NCI-H446 treated with DMSO at 0.1 percent for 48 hours (cell line): ENCODE data around the gene ETV2.
"Not testable (repeated sequence)": the region's sequence is repeated elsewhere in the genome, so short reads cannot be mapped to it uniquely, and the experiment has no call there.

ENCODE experiments used
- DNase-seq: peaks from one replicate; lab custom pipeline; 2025; lab: John Stamatoyannopoulos, UW

ETV2 gene

DNA sequence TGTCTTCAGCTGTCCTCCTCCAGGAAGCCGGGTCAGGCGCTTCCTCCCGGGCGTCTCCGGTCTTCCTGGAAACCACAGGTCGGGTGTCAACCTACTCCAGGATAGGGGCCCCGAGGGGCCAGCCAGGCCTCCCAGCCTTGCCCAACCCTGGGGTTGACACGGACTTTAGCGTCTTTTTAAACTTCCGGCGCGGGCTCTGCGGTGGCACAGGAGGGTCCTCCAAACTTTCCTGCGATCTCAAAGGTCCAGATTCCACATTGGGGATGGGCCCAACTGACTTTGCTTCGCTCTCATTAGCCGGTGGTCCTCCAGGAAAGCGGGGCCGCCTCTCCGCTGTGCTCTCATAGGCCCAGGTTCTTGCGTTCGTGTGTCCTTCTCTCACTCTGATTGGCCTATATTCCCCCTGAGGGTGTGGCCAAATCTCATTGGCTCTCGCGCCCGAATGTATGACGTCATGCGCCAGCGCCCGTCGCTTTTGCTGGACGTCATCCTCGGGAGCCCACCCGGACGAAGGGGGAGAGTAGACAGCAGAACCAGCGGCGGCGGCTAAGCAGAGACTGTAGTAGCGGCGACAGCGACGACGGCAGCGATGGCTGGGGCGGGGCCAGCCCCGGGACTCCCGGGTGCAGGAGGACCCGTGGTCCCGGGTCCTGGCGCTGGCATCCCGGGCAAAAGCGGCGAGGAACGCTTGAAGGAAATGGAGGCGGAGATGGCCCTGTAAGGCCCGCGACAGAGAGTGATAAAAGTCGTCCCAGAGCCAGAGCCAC lies 12.8 kb upstream of the ETV2 start, which contains the start of gene RBM42:
RBM42 (plus strand) TSS at position 472 of the 767 bp plus-strand sequence; CDS start at position 590, 118 bp downstream.
- DNase-seq = peak; percentile 98

DNA sequence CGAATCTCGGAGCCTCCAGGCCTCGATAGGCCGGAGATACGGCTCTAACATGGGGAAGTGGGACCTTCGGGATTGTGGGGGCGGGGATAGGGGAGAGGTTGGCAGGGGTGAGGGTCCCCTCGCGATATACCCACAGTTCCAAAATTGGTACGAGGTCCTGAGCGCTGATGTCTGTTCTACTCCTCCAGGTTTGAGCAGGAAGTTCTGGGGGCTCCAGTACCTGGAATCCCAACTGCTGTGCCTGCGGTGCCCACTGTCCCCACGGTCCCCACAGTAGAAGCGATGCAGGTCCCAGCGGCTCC lies 12.3 kb upstream of the ETV2 start:
- no peak for DNase-seq

DNA sequence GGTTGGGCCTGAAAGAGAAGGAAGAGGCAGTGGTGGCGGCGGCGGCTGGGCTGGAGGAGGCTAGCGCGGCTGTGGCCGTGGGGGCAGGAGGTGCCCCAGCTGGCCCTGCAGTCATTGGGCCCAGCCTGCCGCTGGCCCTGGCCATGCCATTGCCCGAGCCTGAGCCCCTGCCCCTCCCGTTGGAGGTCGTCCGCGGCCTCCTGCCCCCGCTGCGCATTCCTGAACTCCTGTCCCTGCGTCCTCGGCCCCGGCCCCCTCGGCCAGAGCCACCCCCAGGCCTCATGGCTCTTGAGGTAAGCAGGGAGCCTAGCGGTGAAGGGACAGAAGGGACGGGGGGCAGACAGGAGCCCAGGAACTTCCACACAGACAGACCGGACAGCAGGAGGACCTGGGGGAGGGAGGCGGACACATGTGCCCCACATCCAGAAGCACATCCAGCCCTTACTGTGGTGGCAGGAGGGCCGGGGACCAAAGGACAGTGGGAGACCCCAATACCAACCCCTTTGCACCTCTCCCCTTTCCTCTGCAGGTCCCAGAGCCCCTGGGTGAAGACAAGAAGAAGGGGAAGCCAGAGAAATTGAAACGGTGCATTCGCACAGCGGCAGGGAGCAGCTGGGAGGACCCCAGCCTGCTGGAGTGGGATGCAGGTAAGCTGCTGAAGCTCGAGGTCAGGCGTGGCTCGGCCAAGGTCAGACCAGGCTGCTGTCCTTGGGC lies 7.7 kb upstream of the ETV2 start:
- no peak for DNase-seq

DNA sequence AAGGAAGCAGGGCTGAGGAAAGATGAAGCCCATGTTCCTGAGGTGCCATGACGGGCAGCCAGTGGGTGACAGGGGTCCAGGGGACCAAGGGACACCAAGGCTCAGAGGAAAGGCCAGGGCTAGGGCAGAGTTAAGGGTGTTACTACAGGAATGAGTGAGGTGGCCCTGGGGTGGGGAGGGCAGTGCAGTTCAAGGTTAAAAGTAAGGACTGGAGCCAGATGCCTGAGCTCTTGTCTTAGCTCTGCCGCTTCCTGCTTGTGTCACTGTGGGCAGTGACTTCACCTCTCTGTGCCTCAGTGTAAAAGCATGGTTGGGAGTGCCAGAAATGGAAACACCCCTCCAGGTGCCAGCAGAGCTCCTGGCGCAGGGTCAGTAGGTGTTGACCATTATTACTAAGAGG lies 4.9 kb upstream of the ETV2 start:
- DNase-seq = no peak

DNA sequence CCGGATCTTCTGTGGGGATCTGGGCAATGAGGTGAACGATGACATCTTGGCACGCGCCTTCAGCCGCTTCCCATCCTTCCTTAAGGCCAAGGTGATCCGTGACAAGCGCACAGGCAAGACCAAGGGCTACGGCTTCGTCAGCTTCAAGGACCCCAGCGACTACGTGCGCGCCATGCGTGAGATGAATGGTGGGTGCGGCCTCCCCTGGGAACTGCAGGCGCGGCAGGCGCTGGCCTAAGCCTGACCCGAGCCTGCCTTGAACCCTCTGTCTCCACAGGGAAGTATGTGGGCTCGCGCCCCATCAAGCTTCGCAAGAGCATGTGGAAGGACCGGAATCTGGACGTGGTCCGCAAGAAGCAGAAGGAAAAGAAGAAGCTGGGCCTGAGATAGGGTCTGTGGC lies 4.4 kb upstream of the ETV2 start:
- no peak for DNase-seq

DNA sequence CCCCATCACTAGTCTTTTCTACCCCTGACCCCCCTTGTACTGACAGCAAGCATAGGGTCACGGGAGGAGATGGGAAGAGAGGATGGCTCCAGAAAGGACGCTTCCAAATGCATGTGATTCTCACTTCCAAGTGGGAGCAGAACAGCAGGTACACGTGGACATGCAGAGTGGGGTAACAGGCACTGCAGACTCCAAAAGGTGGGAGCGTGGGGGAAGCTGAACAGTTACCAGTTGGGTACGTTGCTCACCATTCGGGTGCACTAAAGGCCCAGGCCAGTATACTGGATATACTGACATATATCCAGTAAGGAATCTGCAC lies 2.3 kb upstream of the ETV2 start:
- no peak for DNase-seq

DNA sequence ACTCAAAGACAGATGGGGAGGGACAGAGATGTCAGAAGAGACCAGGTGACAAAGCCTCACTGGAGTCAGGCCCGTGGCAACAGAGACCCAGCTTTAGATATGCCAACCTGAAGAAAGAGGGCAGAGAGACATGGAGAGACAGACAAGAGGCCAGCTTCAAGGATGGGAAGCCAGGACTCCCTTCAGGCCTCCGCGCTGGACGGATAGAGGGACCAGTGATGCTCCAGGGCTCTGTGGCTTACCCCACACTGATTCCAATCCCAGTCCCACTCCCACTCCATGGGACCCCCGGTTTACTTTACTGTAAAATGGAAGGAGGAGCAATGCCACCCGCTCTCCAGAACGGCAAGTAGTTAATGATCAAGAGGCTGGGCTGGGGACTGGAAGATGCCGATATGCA lies 1.7 kb upstream of the ETV2 start:
- DNase-seq = no peak

DNA sequence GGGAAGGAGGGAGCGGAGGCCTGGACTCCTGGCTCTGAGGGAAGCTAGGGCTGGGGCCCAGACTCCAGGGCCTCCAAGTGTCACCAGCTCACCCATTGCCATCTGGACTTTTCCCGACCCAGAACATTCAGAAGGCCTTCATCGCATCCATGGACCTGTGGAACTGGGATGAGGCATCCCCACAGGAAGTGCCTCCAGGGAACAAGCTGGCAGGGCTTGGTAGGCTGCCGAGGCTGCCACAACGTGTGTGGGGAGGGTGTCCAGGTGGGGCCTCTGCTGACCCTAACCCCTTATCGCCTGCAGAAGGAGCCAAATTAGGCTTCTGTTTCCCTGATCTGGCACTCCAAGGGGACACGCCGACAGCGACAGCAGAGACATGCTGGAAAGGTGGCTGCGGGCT lies 767 bp downstream of the ETV2 start:
- DNase-seq = no peak

DNA sequence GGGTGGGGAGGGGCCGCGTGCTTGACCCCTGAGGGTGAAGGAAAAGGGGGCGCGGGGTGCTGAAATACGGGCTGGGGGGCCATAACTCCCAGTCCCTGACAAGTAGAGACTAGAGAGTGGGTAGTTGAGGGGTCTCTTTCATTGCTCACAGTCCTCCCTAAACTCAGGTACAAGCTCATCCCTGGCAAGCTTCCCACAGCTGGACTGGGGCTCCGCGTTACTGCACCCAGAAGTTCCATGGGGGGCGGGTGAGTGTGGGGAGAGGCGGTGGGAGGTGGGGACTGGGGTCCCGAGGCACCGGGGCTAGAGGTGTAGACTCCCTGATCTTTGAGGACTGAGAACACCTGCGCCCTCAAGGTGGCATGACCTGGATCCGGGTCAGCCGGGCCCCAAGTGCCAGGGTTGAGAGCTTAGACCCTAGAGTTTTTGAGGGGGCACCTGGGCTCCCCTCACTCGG lies 1.3 kb downstream of the ETV2 start:
- no peak for DNase-seq

DNA sequence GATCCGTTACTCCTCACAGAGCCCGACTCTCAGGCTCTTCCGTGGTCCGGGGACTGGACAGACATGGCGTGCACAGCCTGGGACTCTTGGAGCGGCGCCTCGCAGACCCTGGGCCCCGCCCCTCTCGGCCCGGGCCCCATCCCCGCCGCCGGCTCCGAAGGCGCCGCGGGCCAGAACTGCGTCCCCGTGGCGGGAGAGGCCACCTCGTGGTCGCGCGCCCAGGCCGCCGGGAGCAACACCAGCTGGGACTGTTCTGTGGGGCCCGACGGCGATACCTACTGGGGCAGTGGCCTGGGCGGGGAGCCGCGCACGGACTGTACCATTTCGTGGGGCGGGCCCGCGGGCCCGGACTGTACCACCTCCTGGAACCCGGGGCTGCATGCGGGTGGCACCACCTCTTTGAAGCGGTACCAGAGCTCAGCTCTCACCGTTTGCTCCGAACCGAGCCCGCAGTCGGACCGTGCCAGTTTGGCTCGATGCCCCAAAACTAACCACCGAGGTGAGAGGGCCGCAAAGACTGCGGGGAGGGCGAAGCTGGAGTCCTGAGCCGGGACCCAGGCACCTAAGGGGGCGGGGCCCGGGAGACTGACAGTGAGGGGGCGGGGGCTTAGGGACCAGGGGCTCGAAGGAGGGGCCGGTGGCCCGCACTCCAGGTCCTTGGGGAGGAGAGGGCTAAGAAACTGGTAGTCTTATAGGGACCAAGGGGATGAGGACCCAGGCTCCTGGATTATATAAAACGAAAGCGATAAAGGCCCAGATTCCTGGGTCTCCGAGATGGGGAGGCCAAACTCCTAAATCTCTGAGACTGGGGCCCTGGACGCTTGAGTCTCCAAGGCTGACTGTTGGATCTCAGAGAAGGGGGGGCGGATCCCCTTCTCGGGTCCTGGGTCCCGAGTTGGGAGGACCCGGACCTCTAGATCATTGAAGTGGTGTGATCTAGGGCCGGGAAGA lies 2.0 kb downstream of the ETV2 start:
- DNase-seq = peak; percentile 77

DNA sequence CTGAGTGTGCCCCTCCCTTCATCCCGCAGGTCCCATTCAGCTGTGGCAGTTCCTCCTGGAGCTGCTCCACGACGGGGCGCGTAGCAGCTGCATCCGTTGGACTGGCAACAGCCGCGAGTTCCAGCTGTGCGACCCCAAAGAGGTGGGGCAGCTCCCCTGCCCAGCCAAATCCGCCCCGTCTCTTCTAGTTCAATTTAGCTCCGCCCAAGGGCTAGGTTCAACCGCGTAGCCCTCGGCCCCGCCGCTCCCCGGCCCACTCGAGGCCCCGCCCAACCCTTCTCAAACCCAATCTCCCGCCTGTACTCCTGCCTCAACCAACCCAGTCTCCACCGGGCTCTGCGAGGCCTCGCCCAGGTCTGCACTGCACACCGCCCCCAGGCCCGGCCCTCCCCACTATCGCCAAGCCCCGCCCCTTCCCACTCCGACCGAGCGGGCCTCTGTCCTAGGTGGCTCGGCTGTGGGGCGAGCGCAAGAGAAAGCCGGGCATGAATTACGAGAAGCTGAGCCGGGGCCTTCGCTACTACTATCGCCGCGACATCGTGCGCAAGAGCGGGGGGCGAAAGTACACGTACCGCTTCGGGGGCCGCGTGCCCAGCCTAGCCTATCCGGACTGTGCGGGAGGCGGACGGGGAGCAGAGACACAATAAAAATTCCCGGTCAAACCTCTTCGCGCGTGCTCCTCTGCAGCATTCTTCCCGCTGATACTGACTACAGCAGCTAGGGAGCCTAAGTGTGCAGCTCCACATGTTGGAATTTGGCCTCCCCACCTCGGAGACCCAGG lies 2.9 kb downstream of the ETV2 start:
- DNase-seq = peak; percentile 59

DNA sequence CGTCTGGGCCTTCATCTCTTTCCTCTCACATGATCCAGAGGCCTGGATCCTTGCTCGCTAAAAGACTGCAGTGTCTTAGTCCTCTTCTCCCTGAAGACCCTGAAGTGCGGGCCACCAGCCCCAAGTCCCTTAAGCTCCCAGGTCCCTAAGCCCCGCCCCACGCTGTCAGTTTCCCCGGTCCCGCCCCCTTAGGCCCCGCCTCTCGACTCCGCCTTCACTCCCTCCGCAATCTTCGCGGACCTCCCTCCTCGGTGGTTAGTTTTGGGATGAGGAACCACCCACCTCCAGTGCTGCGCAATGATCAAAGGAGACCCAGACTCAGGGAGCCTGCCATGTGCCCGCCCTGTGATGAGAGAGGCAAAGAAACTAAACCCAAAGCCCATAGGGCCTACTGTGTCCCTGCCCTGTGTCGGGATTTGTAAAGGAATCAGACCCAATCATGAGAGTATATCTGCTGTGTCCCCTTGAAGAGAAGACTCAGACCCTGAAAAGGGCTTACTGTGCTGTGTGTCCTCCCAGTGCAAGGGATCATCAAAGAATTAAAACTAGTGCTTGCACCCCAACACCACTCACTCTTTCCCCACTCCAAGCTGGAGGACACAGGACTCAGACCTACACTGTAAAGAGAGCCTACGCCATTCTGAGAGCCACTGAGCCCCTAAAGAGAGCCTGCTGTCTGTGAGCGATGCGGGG lies 3.6 kb downstream of the ETV2 start:
- no peak for DNase-seq

DNA sequence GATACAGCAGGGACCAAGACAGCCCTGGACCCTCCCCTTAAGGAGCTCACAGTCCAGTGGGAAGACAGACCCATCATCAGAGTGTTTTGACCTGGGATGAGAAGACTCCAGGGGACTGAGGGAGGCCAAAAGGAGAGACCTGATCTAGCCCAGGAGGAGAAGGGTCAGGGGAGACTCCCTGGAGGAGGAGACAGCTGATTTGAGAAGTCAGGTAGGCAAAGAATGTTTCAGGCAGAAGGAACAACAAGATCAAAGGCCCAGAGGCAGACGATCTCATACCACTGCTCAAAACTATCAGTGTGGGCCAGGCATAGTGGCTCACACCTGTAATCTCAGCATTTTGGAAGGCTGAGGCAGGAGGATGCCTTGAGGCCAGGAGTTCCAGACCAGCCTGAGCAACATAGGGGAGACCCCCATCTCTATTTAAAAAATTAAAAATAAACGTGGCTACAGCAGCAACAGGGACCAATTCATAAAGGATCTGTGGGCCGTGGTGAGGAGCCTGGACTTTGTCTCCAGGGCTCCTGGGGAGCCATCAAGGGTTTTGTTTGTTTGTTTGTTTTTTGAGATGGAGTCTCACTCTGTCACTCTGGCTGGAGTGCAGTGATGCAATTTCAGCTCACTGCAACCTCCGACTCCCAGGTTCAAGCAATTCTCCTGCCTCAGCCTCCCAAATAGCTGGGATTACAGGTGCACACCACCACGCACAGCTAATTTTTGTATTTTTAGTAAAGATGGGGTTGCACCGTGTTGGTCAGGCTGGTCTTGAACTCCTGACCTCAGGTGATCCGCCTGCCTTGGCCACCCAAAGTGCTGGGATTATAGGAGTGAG lies 4.4 kb downstream of the ETV2 start:
- DNase-seq = no peak

DNA sequence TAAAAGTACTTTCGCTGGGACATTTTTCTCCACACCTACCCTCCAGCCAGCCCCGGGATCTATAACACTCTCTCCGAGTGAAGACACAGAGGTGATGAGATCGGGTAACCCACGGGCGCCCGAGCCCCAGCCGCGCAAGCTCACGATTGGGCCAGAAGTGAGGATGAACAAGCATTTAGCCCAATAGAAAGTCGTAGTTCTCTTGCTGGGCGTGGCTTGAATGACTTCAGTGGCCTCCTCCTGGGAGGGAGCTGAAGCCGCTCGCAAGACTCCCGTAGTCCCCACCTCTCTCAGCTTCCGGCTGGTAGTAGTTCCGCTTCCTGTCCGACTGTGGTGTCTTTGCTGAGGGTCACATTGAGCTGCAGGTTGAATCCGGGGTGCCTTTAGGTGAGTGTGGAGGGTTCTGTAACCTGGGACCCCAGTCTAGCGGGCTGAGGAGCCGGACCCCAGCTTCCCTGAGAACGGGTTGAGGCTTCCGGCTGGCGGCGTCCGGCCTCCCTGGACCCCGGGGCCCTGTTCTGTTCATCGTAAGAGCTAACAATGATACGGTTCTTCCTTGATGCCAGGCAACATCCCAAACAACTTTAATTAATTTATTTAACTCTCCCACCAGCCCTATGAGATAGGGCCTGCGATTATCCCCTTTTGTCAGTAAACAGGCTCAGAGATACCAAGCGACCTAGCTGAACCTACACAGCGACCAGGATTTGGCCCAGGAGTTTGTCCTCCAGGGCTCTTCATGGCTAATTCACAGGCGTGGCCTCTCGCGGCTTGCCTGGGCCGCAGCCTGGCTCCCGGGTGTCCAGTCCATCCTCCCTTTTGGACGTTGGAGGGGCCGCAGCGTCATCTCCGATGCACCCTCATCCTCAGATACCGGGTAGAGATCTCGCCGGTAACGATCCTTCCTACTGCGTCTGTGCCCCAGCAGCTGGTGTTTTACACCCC lies 6.7 kb downstream of the ETV2 start, which contains the start of gene COX6B1:
COX6B1 (plus strand) TSS at position 307 of the 945 bp plus-strand sequence. CDS start 2,921 bp downstream, outside the sequence.
- peak; percentile 98 for DNase-seq

DNA sequence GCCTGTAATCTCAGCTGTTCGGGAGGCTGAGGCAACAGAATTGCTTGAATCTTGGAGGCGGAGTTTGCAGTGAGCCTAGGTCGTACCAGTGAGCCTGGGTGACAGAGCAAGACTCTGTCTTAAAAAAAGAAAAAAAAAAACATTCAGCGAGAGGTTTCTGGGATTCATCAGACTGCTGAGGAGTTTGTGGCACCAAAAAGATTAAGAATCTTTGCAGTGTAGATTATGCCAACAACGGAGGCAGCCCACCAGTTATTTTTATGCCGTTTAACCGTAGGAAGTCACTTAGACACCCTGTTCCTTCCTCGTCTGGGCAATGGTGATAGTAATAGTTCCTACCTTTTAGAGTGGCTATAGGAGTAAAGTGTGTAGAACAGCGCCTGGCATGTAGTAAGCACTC lies 9.0 kb downstream of the ETV2 start:
- no peak for DNase-seq

DNA sequence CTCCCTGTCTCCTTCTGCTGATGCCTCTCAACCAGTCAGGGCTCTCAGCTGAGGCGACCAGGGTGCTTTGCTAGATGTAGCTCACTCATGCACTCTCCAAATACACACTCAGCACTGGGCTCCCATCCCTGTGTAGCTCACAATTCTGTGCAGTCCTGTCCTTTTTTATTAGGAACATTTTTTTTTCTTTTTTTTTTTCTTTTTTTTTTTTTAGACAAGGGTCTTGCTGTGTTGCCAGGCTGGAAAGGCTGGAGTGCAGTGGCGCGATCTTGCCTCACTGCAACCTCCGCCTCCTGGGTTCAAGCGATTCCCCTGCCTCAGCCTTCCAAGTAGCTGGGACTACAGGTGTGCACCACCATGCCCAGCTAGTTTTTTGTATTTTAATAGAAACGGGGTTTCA lies 13.3 kb downstream of the ETV2 start:
- DNase-seq = not testable (repeated sequence)

DNA sequence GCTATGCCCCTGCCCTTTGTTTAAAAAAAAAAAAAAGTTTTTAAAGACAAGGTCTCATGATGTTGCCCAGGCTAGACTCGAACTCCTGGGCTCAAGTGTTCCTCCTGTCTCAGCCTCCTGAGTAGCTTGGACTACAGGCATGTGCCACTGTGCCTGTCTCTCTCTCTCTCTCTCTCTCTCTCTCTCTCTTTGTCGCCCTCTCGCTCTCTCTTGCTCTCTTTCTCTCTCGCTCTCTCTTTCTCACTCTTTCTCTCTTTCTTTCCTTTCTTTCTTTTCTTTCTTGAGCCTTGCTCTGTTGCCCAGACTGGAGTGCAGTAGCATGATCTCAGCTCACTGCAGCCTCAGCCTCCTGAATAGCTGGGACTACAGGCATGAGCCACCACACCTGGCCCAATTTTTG lies 14.1 kb downstream of the ETV2 start:
- DNase-seq = no peak

DNA sequence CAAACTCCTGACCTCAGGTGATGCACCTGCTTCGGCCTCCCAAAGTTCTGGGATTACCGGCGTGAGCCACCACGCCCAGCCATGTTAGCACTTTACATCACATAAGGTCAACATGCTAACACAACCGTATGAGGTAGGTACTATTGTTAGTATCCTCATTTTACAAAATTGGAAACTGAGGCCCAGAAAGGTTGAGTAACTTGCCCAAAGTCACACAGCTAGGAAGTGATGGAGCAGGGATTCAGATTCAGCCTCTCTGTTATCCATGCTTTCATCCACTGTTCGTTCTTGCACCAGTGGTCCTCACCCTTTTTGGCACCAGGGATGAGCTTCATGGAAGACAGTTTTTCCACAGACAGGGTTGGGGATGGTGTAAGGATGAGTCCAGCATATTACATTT lies 15.2 kb downstream of the ETV2 start:
- DNase-seq = no peak
